Measurements from ENCODE around the gene LCA5.

LCA5 gene

GRCh38 chr6:79470728-79471127, 66.5 kb downstream of the LCA5 start:
- no peaks in the 10 kb centered on the region for H3K9me3 ChIP-seq (ENCODE audit: insufficient read depth, low read length)
- no peak overlapping the region for H2AFZ ChIP-seq (ENCODE audit: low read depth, low read length, severe bottlenecking)
- H3K79me2 ChIP-seq (ENCODE audit: insufficient read depth, low read length): no peaks in the 10 kb centered on the region
- no peaks in the 10 kb centered on the region for H4K20me1 ChIP-seq (ENCODE audit: low read depth, low read length)
- no peak overlapping the region for H3K27ac ChIP-seq (ENCODE audit: low read depth, low read length)
- no peaks in the 10 kb centered on the region for H3K9me2 ChIP-seq (replicated peaks; ENCODE audit: insufficient read depth, low read length)
- H3K4me2 ChIP-seq (ENCODE audit: low read depth, low read length, poor library complexity, severe bottlenecking): no peak overlapping the region
- H3K4me3 ChIP-seq (ENCODE audit: insufficient read depth, low read length, poor library complexity, severe bottlenecking): no peak overlapping the region
- H3F3A ChIP-seq (ENCODE audit: insufficient read depth): no peaks in the 10 kb centered on the region
- TF ChIP-seq EZH2phosphoT487 (conservative IDR thresholded peaks at IDR 0.05; ENCODE audit: low read length): no peak
- TF ChIP-seq CTCF (IDR thresholded peaks at IDR 0.05; ENCODE audit: insufficient read depth, low read length, poor library complexity, severe bottlenecking): no peak
- H3K9ac ChIP-seq (ENCODE audit: low read length): no peak overlapping the region
- H3K27me3 ChIP-seq (ENCODE audit: low read length): no peaks in the 10 kb centered on the region
- H3K36me3 ChIP-seq (ENCODE audit: low read length): no peaks in the 10 kb centered on the region

GRCh38 chr6:79469376-79470246, 67.6 kb downstream of the LCA5 start:
- Histone ChIP-seq H3K36me3 (ENCODE audit: low read length) (no peaks in the 10 kb centered on the region), H3K4me3 (ENCODE audit: insufficient read depth, low read length, poor library complexity, severe bottlenecking) (no peak overlapping the region), H3K27ac (ENCODE audit: low read depth, low read length) (no peak overlapping the region), H4K20me1 (ENCODE audit: low read depth, low read length) (no peaks in the 10 kb centered on the region), H2AFZ (ENCODE audit: low read depth, low read length, severe bottlenecking) (no peak overlapping the region), H3K27me3 (ENCODE audit: low read length) (0 out of 2 replicates have a peak, but pooled peaks cover 3% of the 10 kb centered on the region), H3K4me2 (ENCODE audit: low read depth, low read length, poor library complexity, severe bottlenecking) (no peak overlapping the region), H3K9me3 (ENCODE audit: insufficient read depth, low read length) (no peaks in the 10 kb centered on the region), H3F3A (ENCODE audit: insufficient read depth) (no peaks in the 10 kb centered on the region), H3K9me2 (replicated peaks; ENCODE audit: insufficient read depth, low read length) (no peaks in the 10 kb centered on the region), H3K9ac (ENCODE audit: low read length) (no peak overlapping the region), H3K79me2 (ENCODE audit: insufficient read depth, low read length) (no peaks in the 10 kb centered on the region)
- TF ChIP-seq EZH2phosphoT487 (conservative IDR thresholded peaks at IDR 0.05; ENCODE audit: low read length) (no peak), CTCF (IDR thresholded peaks at IDR 0.05; ENCODE audit: insufficient read depth, low read length, poor library complexity, severe bottlenecking) (no peak)

GRCh38 chr6:79468587-79468986, 68.6 kb downstream of the LCA5 start:
- H3K36me3 ChIP-seq (ENCODE audit: low read length): no peaks in the 10 kb centered on the region

More at GRCh38 chr6:79468587-79468986, 68.6 kb downstream of the LCA5 start:
- H2AFZ ChIP-seq (ENCODE audit: low read depth, low read length, severe bottlenecking): no peak overlapping the region
- no peaks in the 10 kb centered on the region for H3K9me3 ChIP-seq (ENCODE audit: insufficient read depth, low read length)
- TF ChIP-seq CTCF (IDR thresholded peaks at IDR 0.05; ENCODE audit: insufficient read depth, low read length, poor library complexity, severe bottlenecking) (no peak), EZH2phosphoT487 (conservative IDR thresholded peaks at IDR 0.05; ENCODE audit: low read length) (no peak)
- no peak overlapping the region for H3K4me2 ChIP-seq (ENCODE audit: low read depth, low read length, poor library complexity, severe bottlenecking)
- 0 out of 2 replicates have a peak, but pooled peaks cover 3% of the 10 kb centered on the region for H3K27me3 ChIP-seq (ENCODE audit: low read length)
- no peaks in the 10 kb centered on the region for H3K9me2 ChIP-seq (replicated peaks; ENCODE audit: insufficient read depth, low read length)
- H4K20me1 ChIP-seq (ENCODE audit: low read depth, low read length): no peaks in the 10 kb centered on the region
- no peak overlapping the region for H3K4me3 ChIP-seq (ENCODE audit: insufficient read depth, low read length, poor library complexity, severe bottlenecking)
- H3K79me2 ChIP-seq (ENCODE audit: insufficient read depth, low read length): no peaks in the 10 kb centered on the region
- no peak overlapping the region for H3K27ac ChIP-seq (ENCODE audit: low read depth, low read length)
- H3F3A ChIP-seq (ENCODE audit: insufficient read depth): no peaks in the 10 kb centered on the region
- H3K9ac ChIP-seq (ENCODE audit: low read length): no peak overlapping the region

Measured in SU-DHL-6 (cell line).